OCI-LY1 (cell line): Measurements from ENCODE around the gene GLP2R.

Source experiments
- H2AFZ ChIP-seq: fragments of 200-600 bp; sonication (generic), shearing (Covaris generic); 2 replicates; pipeline ENCODE4 v1.6.0; 2014; ENCODE audit warnings: antibody characterized with exemption, mild to moderate bottlenecking, low read length
- H3F3A ChIP-seq: fragments of 200-600 bp; sonication (generic), shearing (Covaris generic); 2 replicates; pipeline ENCODE4 v1.6.0; 2014; ENCODE audit warnings: mild to moderate bottlenecking, antibody characterized with exemption, low read length, moderate library complexity; ENCODE audit not compliant: insufficient read depth
- H3K27ac ChIP-seq: fragments of 200-600 bp; sonication (generic); 2 replicates; pipeline ENCODE4 v1.5.1; 2014; ENCODE audit warnings: low read length, mixed run types, mild to moderate bottlenecking, low read depth; ENCODE audit not compliant: poor library complexity, severe bottlenecking
- H3K27me3 ChIP-seq: fragments of 200-600 bp; sonication (generic); 2 replicates; pipeline ENCODE4 v1.6.0; 2014; ENCODE audit warnings: antibody characterized with exemption, mild to moderate bottlenecking, low read length, moderate library complexity; ENCODE audit not compliant: insufficient read depth
- H3K36me3 ChIP-seq: fragments of 200-600 bp; sonication (generic); 2 replicates; pipeline ENCODE4 v1.6.1; 2014; ENCODE audit warnings: mild to moderate bottlenecking, antibody characterized with exemption, low read length, moderate library complexity, mixed read lengths; ENCODE audit not compliant: insufficient read depth
- H3K4me1 ChIP-seq: fragments of 200-600 bp; sonication (generic); 2 replicates; pipeline ENCODE4 v1.5.1; 2014; ENCODE audit warnings: mild to moderate bottlenecking, low read length, moderate library complexity; ENCODE audit not compliant: insufficient read depth, severe bottlenecking
- H3K4me2 ChIP-seq: fragments of 200-600 bp; sonication (generic), shearing (Covaris generic); 2 replicates; pipeline ENCODE4 v1.6.1; 2014; ENCODE audit warnings: low read length
- H3K4me3 ChIP-seq: fragments of 200-600 bp; sonication (generic); 2 replicates; pipeline ENCODE4 v1.5.1; 2014; ENCODE audit warnings: low read length, low read depth, mild to moderate bottlenecking, mixed read lengths; ENCODE audit not compliant: poor library complexity, severe bottlenecking
- H3K79me2 ChIP-seq: fragments of 200-600 bp; shearing (Covaris generic); 2 replicates; pipeline ENCODE4 v1.6.1; 2016; ENCODE audit warnings: mixed run types, low read length, mixed read lengths; ENCODE audit not compliant: insufficient read depth
- H3K9ac ChIP-seq: fragments of 200-600 bp; sonication (generic), shearing (Covaris generic); 2 replicates; pipeline ENCODE4 v1.6.1; 2014; ENCODE audit warnings: mild to moderate bottlenecking, low read length, mixed read lengths
- H3K9me2 ChIP-seq: fragments of 200-600 bp; sonication (generic), shearing (Covaris generic); 2 replicates; pipeline ENCODE4 v1.6.1; 2014; ENCODE audit warnings: low read depth, mild to moderate bottlenecking, low read length, mixed read lengths
- H3K9me3 ChIP-seq: fragments of 200-600 bp; shearing (Covaris generic); 2 replicates; pipeline ENCODE4 v1.6.1; 2014; ENCODE audit warnings: low read length, mixed read lengths
- H4K20me1 ChIP-seq: fragments of 200-600 bp; sonication (generic), shearing (Covaris generic); 2 replicates; pipeline ENCODE4 v1.6.0; 2016; ENCODE audit warnings: mild to moderate bottlenecking, low read length; ENCODE audit not compliant: insufficient read depth
- EZH2 ChIP-seq: fragments of 200-600 bp; sonication (generic), shearing (Covaris generic); IDR thresholded peaks from 2 replicates; pipeline ENCODE4 v1.8.0; 2017; ENCODE audit warnings: borderline replicate concordance, mixed run types, mild to moderate bottlenecking, antibody characterized with exemption, low read length, moderate library complexity, mixed read lengths
- TF ChIP-seq, protein P1 (sequence below): fragments of 200-600 bp; sonication (generic), shearing (Covaris generic); IDR thresholded peaks from 2 replicates; pipeline ENCODE4 v1.5.1; 2017; ENCODE audit warnings: mild to moderate bottlenecking, antibody characterized with exemption, low read length, moderate library complexity, mixed read lengths

The GLP2R gene

DNA sequence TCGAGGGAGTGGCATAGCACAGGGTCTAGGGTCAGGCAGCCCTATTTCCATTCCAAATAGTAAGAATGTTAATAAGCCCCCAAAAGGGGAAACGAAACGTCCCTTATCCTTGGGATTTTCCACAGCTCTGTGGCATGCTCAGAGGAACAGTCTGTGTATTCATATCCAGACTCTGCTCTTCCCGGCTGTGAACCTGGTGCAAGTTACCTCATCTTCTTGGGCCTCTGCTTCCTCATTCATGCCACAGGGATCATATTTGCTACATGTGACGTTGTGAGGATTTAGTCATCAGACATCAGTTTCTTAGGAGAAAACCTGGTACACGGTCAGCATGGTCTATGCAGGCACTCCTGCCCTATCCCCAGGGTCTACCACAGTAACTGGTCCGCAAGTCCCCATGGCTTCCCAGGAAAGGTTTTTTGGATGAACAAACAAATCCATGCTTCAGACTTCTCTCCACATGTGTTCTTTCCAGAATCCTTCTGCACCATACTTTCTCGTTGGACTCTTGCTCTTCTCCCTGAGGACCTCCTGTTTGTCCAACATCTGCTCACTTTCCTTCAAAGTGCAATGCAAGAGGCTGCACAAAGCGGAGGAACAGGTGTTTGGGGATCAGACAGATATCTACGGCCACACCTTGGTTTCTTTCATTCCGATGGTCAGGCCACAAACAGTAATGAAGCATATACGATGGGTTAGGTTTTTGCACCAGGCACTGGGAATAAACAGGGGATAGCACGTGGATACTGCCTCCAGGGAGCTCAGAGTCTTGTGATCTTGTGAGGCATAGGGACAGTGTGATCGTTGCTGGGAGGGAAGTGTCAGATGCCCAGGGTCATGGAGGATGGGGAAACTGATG is 17.7 kb downstream of the GLP2R start:
- Histone ChIP-seq H3F3A (no peaks in the 10 kb centered on the region), H3K4me2 (no peak overlapping the region), H3K27me3 (no peaks in the 10 kb centered on the region), H3K9me3 (no peaks in the 10 kb centered on the region), H3K4me3 (no peak overlapping the region), H3K27ac (no peak overlapping the region), H3K9me2 (no peaks in the 10 kb centered on the region), H2AFZ (no peak overlapping the region), H3K79me2 (no peaks in the 10 kb centered on the region), H3K9ac (no peak overlapping the region), H3K36me3 (no peaks in the 10 kb centered on the region), H3K4me1 (no peaks in the 10 kb centered on the region), H4K20me1 (no peaks in the 10 kb centered on the region)
- no peak for TF ChIP-seq EZH2
- TF ChIP-seq, protein P1, sequence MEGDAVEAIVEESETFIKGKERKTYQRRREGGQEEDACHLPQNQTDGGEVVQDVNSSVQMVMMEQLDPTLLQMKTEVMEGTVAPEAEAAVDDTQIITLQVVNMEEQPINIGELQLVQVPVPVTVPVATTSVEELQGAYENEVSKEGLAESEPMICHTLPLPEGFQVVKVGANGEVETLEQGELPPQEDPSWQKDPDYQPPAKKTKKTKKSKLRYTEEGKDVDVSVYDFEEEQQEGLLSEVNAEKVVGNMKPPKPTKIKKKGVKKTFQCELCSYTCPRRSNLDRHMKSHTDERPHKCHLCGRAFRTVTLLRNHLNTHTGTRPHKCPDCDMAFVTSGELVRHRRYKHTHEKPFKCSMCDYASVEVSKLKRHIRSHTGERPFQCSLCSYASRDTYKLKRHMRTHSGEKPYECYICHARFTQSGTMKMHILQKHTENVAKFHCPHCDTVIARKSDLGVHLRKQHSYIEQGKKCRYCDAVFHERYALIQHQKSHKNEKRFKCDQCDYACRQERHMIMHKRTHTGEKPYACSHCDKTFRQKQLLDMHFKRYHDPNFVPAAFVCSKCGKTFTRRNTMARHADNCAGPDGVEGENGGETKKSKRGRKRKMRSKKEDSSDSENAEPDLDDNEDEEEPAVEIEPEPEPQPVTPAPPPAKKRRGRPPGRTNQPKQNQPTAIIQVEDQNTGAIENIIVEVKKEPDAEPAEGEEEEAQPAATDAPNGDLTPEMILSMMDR, result no peak

GRCh38 chr17:9844153-9844552 is 18.4 kb downstream of the GLP2R start:
- H3K79me2 ChIP-seq, result no peaks in the 10 kb centered on the region
- no peak overlapping the region for H3K27ac ChIP-seq
- no peaks in the 10 kb centered on the region for H3K27me3 ChIP-seq
- no peaks in the 10 kb centered on the region for H3K9me2 ChIP-seq
- no peak overlapping the region for H3K9ac ChIP-seq
- H2AFZ ChIP-seq, result no peak overlapping the region
- no peaks in the 10 kb centered on the region for H3K9me3 ChIP-seq
- H3K4me2 ChIP-seq, result no peak overlapping the region
- no peaks in the 10 kb centered on the region for H3K4me1 ChIP-seq
- H3K4me3 ChIP-seq, result no peak overlapping the region
- H3K36me3 ChIP-seq, result no peaks in the 10 kb centered on the region
- TF ChIP-seq, protein P1, result no peak
- TF ChIP-seq EZH2, result no peak
- H4K20me1 ChIP-seq, result no peaks in the 10 kb centered on the region
- H3F3A ChIP-seq, result no peaks in the 10 kb centered on the region

DNA sequence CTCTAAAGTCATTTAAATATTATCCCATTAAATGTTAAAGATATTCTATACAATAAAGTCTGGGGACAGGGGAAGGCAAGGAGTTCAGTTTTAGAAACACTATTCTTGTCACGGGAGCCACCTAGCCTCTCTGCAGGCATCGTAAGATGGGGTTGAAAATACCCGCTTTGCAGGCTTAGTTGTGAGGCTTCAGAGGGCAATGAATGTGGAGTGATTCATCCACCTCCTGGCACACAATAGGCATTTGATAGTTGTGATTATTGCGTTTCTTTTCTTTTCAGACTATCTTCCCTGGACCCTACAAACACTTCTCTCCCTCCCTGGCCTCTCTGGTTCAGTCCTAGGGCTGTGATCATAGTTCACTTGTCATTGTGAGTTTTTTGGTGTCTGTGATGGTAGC is 19.6 kb downstream of the GLP2R start:
- Histone ChIP-seq H3K27me3 (no peaks in the 10 kb centered on the region), H3K27ac (no peak overlapping the region), H4K20me1 (no peaks in the 10 kb centered on the region), H3K79me2 (no peaks in the 10 kb centered on the region), H3K4me3 (no peak overlapping the region), H3K36me3 (no peaks in the 10 kb centered on the region), H2AFZ (no peak overlapping the region), H3K9me2 (no peaks in the 10 kb centered on the region), H3K4me1 (no peaks in the 10 kb centered on the region), H3K9ac (no peak overlapping the region), H3F3A (no peaks in the 10 kb centered on the region), H3K9me3 (no peaks in the 10 kb centered on the region), H3K4me2 (no peak overlapping the region)
- TF ChIP-seq EZH2, result no peak
- TF ChIP-seq, protein P1, result no peak
